SK-N-DZ (cell line): ENCODE measurements around the gene PDXDC1.
"Not testable (repeated sequence)": the region's sequence is repeated elsewhere in the genome, so short reads cannot be mapped to it uniquely, and the experiment has no call there.

Experiments
- DNase-seq: peaks from one replicate; pipeline ENCODE4 v3.0.0-alpha.2; 2015; ENCODE audit warnings: low spot score

The PDXDC1 gene

DNA sequence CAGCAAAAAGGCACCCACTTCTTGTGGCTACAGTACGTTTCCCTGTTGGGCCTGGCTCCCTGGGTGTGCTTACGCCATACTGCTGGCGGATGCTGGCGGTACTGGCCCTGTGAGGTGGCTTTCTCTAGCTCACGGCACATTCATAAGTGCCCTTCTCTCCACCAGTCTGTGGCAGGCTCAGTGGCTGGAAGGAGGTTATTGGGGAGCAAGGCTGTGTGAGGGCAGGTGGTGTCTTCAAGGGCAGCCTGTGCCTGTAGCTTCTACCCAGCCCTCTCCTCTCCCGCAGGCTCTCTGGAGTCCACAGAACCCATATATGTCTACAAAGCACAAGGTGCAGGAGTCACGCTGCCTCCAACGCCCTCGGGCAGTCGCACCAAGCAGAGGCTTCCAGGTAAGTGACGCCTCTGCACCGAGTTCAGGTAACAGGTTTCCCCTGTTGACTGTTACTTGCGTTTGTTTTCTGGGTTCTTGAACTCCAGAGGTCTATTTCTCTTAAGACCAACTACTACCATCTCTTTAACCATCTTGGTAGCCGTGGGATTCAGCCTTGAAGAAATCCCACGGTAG is 60.4 kb downstream of the PDXDC1 start:
- DNase-seq, result no peak

DNA sequence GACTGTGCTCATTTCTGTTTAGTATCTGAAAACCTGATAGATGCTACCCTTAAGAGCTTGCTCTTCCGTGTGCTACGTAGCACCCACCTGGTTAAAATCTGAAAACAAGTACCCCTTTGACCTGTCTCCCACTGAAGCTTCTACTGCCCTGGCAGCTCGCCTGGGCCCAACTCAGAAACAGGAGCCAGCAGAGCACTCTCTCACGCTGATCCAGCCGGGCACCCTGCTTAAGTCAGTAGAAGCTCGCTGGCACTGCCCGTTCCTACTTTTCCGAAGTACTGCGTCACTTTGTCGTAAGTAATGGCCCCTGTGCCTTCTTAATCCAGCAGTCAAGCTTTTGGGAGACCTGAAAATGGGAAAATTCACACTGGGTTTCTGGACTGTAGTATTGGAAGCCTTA is 62.2 kb downstream of the PDXDC1 start:
- no peak for DNase-seq

DNA sequence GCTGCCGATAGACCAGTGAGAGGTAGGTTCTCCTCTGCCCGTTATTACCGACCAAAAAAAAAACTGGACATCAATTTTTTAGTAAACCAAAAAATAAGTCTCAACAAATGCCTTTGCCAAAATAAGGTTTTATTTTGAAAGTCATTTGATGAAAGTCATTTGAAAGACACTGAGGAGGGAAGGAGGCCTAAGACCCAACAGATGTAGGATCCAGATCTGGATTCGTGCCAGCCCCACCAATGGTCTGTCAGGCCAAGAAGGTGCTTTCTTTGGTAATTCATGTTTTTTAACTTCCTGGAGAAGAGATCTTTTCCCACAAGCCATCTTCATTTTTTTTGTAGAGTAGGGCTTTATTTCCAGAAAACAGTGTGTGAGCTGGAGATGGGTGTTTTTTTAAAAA is 62.9 kb downstream of the PDXDC1 start:
- DNase-seq, result no peak

DNA sequence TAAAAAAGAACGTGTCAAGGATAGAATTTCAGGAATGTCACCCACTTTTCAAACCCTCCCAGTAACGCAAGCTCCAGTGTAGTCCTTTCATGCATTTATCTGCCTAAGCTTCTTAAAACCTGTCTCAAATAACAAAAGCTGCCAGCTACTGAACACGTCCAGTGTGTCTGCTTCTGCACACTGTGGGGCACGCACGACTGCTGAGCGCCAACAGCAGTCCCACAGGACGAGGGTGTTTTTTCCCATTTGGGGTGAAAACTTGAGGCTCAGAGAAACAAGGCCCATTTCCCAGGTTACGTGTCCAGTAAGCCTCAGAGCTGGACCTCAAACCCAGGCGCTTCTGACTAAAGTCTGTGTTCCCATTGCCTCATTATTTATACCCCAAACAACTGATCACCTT is 63.9 kb downstream of the PDXDC1 start:
- no peak for DNase-seq

DNA sequence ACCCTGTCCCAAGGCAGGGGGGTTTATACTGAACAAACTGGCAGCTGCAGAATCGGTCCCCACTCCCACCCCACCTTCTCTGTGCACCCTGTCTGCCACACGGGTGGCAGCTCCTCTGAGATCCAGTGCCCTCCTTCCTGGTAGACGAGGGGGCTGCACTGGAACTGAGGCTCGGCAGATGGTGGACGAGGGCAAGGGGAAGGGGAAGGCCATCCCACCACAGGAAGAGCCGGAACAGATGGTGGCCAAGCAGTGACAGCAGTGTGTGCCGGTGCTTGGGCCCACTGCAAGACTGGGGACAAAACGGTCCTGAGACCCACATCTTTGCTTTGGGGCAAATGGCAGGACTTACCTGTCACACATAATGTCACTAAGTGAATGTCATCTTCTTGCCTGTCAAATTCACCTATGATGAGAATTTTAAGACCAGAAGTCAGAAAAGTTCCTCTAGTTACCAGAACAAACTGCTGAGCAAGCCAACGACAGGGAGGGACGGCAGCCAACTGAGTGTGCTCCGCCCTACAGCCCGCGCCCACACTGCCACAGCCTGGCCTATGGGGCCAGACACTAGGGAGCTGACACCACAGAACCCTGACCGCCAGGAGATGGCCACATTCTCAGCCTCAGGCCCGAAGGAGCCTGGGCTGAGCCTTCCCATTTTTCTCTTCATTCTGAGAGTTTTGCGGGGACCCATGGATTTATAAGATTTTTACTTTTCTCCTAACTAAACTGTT is 66.6 kb downstream of the PDXDC1 start:
- no peak for DNase-seq

DNA sequence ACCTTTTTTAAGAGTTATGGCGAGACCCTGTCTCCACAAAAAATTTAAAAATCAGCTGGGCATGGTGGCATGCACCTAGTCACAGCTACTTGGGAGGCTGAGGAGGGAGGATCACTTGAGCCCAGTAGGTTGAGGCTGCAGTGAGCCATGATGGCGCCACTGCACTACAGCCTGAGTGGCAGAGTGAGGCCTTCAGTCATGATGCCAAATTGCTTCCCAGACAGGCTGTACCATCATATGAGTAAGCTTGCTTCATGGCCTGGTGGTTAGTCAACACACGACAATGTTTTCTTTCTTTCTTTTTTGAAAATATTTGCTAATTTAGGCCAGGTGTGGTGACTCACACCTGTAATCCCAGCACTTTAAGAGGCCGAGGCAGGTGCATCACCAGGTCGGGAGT is 68.5 kb downstream of the PDXDC1 start:
- no peak for DNase-seq

DNA sequence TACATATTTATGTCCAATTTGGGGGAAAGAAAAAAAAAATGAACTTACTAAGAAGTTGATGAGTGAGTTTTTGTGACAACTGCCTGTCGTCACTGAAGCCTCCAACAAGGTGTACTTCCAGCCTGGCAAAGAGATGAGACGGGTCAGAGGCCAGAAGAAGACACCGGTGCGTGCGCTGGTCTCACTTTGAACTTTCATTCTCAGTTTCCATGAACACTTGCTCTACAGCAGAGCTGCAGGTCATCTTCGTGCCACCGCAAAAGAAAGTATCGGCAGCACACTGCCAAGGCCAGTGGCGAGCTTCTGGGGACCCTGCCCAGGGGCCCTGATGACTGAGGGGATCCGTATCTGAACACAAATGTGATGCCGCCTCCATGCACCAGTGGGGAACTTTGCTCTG is 69.5 kb downstream of the PDXDC1 start:
- no peak for DNase-seq

DNA sequence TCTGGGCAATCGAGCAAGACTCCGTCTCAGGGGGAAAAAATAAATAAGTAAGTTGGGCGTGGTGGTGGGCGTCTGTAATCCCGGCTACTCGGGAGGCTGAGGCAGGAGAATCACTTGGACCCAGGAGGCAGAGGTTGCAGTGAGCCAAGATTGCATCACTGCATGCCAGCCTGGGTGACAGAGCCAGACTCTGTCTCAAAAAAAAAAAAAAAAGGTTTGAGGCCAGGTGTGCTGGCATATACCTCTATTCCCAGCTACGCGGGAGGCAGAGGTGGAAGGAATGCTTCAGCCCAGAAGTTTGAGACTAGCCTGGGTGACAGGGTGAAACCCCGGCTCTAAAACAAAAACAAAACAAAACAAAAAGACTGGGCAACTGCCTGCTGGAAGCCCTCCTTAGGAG is 70.4 kb downstream of the PDXDC1 start:
- not testable (repeated sequence) for DNase-seq

DNA sequence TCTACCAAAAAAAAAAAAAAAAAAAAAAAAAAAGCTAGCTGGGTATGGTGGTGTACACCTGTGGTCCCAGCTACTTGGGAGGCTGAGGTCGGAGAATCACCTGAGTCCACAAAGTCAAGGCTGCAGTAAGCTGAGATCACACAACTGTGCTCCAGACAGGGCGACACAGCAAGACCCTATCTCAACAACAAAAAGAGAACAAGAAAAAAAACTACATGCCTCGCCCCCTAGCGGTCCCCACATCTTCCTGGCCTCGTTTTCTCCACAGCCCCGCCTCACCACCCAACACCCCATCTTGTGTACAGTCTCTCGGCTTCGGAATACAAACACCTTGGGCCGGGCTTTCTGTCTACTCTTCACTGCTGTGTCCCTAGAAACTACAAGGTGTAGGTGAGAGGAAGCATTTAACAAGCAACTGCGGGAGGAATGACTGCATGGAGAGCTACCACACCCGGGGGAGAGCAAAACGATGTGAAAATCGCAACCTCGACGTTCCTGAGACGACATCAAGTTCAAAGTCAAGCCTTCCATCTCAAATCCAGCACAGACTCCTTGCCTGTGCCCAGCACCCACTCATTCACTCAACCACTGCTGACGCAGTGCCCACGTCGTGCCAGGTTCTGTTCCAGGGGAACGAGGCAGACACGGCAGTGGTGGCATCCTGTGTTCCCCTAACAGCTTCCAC is 72.0 kb downstream of the PDXDC1 start:
- no peak for DNase-seq

DNA sequence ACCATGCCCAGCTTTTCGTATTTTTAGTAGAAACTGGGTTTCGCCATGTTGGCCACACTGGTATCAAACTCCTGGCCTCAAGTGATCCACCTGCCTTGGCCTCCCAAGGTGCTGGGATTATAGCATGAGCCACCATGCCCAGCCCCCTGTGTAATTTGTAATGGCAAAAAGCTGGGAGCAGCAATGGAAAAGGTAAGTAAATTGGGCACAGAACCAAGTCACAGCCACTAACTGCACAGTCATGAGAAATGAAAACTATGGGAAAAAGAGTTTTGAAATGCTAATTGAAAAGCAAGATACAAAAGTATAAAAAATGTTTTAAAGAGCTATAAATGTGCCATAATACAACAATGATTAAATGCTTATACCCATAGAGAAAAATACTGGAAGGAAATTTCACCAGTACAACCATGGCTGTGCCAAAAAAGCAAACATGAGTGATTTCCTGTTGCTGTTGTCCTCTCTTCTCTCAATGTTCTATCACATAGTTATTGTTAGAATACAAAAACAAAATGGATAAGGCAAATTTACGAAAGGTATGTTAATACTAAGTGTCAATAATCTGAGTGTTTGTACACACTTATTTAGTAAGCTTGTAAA is 74.9 kb downstream of the PDXDC1 start:
- DNase-seq, result no peak

DNA sequence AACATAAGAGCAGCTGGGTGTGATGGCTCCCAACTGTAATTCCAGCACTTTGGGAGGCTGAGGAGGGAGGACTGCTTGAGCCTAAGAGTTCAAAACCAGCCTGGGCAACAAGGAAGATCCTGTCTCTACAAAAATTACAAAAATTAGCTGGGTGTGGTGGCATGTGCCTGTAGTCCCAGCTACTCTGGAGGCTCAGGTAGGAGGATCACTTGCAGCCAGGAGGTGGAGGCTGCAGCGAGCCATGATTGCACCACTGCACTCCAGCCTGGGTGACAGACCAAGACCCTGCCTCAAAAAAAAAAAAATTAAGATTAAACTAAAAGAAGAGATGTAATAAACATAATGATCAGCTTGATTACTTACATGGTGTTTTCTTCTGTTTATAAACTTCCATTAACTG is 75.6 kb downstream of the PDXDC1 start:
- DNase-seq, result not testable (repeated sequence)

DNA sequence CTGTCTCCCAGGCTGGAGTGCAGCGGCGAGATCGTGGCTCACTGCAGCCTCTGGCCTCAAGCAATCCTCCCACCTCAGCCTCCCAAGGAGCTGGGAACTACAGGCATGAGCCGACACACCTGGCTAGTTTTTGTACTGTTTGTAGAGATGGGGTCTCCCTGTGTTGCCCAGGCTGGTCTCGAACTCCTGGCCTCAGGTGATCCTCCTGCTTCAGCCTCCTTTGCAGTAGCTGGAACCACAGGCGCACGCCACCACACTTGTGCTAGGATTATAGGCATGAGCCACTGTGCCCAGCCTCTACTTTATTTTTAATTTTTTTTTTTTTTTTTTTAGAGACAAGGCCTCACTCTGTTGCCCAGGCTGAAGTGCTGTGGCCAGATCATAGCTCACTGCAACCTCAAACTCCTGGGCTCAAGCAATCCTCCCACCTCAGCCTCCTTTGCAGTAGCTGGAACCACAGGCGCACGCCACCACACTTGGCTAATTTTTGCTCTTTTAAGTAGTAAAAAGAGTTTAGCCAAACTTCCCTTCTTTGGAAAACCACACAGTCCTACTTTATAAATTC is 76.6 kb downstream of the PDXDC1 start:
- no peak for DNase-seq

DNA sequence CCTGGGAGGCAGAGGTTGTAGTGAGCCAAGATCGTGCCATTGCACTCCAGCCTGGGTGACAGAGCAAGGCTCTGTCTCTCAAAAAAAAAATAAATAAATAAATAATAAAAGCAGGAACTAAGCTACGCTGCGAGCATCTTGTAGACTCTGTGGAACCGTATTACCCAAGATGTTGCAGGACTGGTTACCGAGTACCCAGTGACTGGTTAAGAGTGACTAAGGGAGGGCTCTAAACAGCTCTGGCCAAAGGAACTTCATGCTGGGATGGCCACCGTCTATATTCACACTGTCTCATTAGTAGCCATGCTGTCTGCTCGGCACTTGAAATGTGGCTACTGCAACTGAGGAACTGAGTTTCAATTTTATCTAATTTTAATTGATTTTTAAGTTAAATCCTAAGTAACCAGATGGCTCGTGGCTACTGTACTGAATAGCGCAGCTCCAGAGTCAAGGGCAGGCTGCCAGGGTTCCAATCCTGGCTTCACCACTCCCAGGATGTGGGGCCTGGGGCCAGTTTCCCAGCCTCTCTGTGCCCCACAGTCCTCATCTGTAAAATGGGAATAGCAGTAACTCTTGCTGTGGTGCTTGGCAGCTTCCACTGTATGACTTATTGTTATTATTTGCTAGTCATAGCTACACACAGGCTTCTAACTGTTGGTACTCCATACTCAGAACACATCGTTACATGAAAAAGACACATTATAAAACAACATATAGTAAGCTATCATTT is 78.1 kb downstream of the PDXDC1 start:
- DNase-seq, result peak; percentile 17

DNA sequence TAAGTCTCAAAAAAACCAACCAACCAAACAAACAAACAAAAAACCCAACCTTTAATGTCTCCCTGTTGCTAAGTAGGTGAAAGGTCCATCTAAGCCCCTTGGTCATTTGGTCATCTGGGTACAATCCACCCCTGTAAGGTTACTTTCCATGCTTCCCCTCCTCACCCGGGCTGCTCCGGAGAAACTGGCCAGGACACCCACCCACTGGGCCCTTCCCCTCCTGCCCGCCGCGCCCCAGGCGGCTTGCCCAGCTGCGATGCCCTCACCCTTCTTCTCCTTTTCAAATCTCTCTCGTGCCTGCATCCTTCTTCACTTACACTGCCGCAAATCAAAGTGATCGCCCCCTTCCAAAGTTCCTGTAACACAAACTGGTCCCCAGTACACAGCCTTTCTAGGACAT is 79.1 kb downstream of the PDXDC1 start:
- no peak for DNase-seq

DNA sequence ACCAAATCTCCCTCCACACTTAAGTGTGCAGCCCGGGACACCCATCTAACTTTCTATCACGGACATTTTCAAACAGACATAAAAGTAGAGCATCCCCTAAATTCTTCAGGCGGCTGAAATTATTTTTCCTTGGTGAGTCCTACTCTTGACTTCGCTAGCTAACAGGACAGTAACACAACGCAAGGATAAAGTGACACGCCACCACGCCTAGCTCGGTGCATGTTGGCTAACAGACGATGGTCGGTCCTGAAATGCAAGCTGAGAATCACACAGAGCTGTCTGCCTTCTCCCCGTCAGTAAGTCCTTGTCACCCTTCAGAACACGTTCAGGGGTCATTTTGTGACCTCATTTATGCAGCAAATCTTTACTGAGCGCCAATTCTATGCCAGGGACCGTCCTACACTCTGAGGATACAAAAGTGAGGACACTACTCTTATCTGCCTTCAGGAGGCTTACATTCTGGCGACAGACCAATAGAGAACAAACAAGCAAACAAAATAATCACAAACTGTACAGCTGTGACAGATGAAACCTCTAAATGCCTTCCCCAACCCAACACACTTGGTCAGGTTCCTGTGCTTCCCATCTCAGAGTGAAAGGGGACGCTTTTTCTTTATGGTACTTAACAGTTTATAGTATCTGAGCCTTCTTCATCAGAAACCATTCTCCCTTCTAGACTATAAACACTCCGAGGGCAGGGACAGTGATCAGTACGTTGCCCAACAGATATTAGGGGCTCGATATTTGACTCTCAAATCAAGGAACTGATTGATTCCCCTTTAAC is 79.7 kb downstream of the PDXDC1 start:
- no peak for DNase-seq

DNA sequence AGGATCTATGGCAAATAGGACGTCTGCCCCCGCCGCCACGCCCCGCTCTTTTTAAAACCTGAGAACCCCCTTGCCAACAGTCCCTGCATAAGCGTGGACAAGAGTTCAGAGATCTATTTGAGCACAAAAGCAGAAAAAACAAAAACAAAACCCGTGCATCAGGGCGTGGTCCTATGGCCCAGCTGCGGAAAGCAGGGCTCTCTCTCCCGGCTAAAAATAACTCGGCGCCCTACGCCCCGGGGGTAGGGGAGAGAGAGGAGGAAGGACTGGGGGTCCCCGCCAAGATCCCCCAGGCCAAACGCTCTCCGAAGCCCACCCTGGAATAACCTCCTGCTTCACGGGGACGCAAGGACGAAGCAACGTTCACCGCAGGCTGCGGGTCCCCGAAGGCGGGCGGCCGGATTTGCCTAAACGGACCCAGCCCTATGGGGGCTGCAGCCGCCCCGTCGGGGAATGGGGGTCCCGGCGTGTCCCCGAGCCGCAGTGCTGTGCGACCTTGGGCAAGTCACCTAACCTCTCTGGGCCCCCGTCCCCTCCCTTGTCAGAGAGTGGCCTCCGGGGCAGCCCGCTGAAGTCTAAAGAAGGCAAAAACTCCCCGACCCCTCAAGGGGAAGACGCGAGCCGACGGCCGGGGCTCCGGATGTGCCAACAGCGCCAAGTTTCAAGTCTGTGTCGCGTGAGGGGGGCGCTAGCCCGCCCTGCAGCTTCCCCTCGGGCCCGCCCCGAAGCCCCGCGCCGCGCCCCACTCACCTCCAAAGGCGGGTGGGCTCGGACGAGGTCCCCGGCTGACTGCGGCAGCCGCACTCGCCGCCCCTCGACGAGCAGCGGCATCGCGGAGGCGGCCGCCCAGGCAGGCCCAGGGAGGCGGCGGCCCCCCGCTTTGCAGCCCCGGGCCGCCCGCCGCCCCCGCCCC is 80.6 kb downstream of the PDXDC1 start:
- DNase-seq, result no peak

DNA sequence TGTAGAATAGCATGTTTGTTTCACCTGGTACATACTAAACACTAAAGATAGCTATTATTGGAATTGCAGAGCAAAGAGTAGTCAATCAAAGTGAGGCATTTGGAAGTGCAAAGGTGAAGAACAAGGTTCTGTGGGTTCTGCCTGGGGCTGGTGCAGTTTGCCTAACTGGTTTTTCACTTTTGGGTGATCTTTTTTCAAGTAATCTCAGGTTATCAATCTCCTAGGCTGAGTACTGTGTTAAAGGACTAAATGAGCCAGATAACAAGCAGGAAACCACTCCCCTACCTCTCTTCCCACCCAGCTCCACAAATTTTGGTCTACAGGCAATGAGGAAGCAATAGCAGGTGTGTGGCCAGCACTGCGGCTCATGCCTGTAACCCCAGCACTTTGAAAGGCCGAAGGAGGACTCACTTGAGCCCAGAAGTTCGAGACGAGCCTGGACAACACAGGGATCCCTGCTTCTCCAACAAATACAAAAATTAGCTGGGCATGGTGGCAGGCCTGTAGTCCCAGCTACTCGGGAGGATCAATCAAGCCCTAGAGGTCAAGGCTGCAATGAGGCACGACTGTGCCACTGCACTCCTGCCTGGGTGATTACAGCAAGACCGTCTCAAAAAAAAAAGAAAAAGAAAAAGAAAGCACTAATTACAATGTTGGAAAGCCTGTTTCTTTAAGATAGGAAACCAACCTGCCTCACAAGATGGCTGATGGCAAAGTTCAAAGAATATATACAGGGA is 83.0 kb downstream of the PDXDC1 start:
- no peak for DNase-seq

DNA sequence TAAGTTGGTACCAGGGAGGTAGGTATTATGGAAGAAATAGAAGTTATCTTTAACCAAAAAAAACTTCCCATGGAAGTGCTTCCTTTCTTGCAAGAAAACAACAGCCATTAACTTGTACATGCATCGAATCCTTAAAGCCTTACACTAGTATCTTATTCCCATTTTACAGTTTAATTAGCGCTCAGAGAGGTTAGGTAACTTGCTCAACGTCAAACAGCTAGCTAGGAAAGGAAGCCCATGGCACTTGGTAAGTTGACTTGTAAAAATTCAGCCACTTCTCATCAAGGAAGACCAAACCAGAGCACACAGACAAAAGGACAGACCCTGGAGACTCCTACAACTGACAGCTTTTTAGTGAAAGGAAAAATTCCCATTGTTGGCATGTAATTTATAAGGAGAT is 84.5 kb downstream of the PDXDC1 start:
- no peak for DNase-seq
